Natural killer cell (primary cell): ENCODE measurements around the gene SLC9B1. TPM values are rescaled to one million over a fixed set of nuclear protein-coding genes. Genes with fewer than 3 reads are reported as not detected.
"Not testable (repeated sequence)": the region's sequence is repeated elsewhere in the genome, so short reads cannot be mapped to it uniquely, and the experiment has no call there.

Source experiments
- ATAC-seq, 3 donors: fragments of 150-1000 bp in 2 of 3; fragments of 200-7000 bp in 1 of 3; cut with Tn5 transposase; 1 replicate in 1 of 3; 2 replicates in 2 of 3; pipeline ENCODE4 v1.10.0; 2021; ENCODE audit warnings: mild to moderate bottlenecking in 2 of 3, moderate library complexity in 2 of 3
- DNase-seq, 2 donors: peaks; one replicate each; pipeline versions ENCODE4 v3.0.0 to v3.0.0-alpha.2; 2013 to 2021; ENCODE audit warnings: mixed read lengths in 1 of 2
- H3K27ac ChIP-seq: one replicate; pipeline ENCODE4 v1.5.1; 2013; ENCODE audit warnings: mild to moderate bottlenecking, low read length
- H3K27me3 ChIP-seq: one replicate; pipeline ENCODE4 v1.6.1; 2013; ENCODE audit warnings: low read length; ENCODE audit not compliant: control insufficient read depth, insufficient read depth
- H3K36me3 ChIP-seq: one replicate; pipeline ENCODE4 v1.6.1; 2013; ENCODE audit warnings: low read length; ENCODE audit not compliant: control insufficient read depth, insufficient read depth
- H3K4me1 ChIP-seq: one replicate; pipeline ENCODE4 v1.6.1; 2013; ENCODE audit warnings: low read length; ENCODE audit not compliant: control insufficient read depth, insufficient read depth
- H3K4me3 ChIP-seq: one replicate; pipeline ENCODE4 v1.5.1; 2013; ENCODE audit warnings: low read length
- H3K9me3 ChIP-seq: one replicate; pipeline ENCODE4 v1.6.1; 2013; ENCODE audit warnings: low read length; ENCODE audit not compliant: control insufficient read depth, insufficient read depth
- H3K27ac Mint-ChIP-seq, 2 donors: one replicate each; pipeline ENCODE4 v1.8.0; 2022; ENCODE audit warnings: mild to moderate bottlenecking in 2 of 2, mixed read lengths in 2 of 2, moderate library complexity in 1 of 2
- H3K27me3 Mint-ChIP-seq, 2 donors: one replicate each; pipeline ENCODE4 v1.8.0; 2022; ENCODE audit warnings: low read depth in 2 of 2, mixed read lengths in 2 of 2
- H3K36me3 Mint-ChIP-seq: one replicate; pipeline ENCODE4 v1.8.0; 2022; ENCODE audit warnings: mixed read lengths
- H3K4me1 Mint-ChIP-seq, 2 donors: one replicate each; pipeline ENCODE4 v1.8.0; 2022; ENCODE audit warnings: mixed read lengths in 2 of 2
- H3K4me3 Mint-ChIP-seq: one replicate; pipeline ENCODE4 v1.8.0; 2022; ENCODE audit warnings: mild to moderate bottlenecking, moderate library complexity, mixed read lengths
- H3K9me3 Mint-ChIP-seq, 2 donors: one replicate each; pipeline ENCODE4 v1.8.0; 2022; ENCODE audit warnings: mixed read lengths in 2 of 2
- WGBS: methylation state at CpG from one replicate; pipeline ENCODE4 v1.1.7; 2013; ENCODE audit warnings: missing lambda C conversion rate; ENCODE audit not compliant: insufficient coverage; 5-methylcytosine and 5-hydroxymethylcytosine counted together
- intact Hi-C: fragments of 100-400 bp; cut with micrococcal nuclease; formaldehyde crosslinking; loops from one replicate; pipeline ENCODE4 v1.14.2; 2022
- total RNA-seq, 4 donors: library from RNA; stranded (reverse); fragments of 120-200 nt in 1 of 4; gene quantifications; one replicate each; pipeline versions ENCODE4 v1.2.3 to v1.2.4, GENCODE V29; 2013 to 2022
- TF ChIP-seq, protein P1 (sequence below): fragments of 200-600 bp; IDR thresholded peaks from one replicate; pipeline ENCODE4 v1.8.0; 2022; ENCODE audit warnings: antibody characterized with exemption

Gene SLC9B1
- total RNA-seq, 3 donors from 2014 or later (not counting 1 experiment from before 2014, with no cell fraction given), result 2.1 to 4.0 (median 2.5) TPM

DNA sequence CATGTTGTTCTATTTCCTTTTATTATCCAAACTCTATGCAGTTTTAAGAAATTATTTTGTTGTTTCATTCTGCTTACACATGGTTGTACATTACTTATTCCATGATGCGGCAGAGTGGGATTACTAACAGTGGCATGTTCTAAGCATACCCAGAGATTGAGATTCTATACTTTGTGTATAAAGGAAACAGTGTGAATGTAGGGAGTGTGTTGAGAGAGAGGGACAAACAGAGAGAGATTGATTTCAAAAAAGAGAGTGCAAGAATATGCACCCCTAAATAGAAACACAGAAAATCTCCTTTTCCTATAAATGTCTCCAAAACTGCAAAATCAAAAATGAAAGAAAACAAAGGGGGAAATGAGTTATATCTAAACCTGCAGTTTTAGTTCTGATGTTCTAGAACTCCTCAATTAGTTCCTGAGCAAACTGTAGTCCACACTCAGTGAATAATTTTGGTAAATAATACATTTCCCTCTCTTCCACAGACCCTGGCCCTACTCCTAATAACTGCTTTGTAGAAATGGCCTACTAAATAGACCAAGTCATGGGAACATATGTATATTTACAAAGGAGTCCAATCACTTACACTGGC is 31.0 kb downstream of the SLC9B1 start:
- Histone ChIP-seq H3K27ac (no peak overlapping the region), H3K4me3 (no peak overlapping the region), H3K27me3 (no peaks in the 10 kb centered on the region), H3K36me3 (no peaks in the 10 kb centered on the region), H3K9me3 (no peaks in the 10 kb centered on the region), H3K4me1 (no peaks in the 10 kb centered on the region)
- WGBS, result 100% methylated on average over 1 of the region's 1 CpG
- Mint-ChIP-seq H3K4me3 (no peak overlapping the region), H3K27me3 (no peaks in the 10 kb centered on the region), H3K9me3 (no peaks in the 10 kb centered on the region), H3K27ac (no peak overlapping the region), H3K36me3 (peaks cover 9% of the 10 kb centered on the region), H3K4me1 (no peaks in the 10 kb centered on the region)
- intact Hi-C loops, result no loop called here
- TF ChIP-seq, protein P1, sequence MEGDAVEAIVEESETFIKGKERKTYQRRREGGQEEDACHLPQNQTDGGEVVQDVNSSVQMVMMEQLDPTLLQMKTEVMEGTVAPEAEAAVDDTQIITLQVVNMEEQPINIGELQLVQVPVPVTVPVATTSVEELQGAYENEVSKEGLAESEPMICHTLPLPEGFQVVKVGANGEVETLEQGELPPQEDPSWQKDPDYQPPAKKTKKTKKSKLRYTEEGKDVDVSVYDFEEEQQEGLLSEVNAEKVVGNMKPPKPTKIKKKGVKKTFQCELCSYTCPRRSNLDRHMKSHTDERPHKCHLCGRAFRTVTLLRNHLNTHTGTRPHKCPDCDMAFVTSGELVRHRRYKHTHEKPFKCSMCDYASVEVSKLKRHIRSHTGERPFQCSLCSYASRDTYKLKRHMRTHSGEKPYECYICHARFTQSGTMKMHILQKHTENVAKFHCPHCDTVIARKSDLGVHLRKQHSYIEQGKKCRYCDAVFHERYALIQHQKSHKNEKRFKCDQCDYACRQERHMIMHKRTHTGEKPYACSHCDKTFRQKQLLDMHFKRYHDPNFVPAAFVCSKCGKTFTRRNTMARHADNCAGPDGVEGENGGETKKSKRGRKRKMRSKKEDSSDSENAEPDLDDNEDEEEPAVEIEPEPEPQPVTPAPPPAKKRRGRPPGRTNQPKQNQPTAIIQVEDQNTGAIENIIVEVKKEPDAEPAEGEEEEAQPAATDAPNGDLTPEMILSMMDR, result no peak
- ATAC-seq (no peak), DNase-seq (no peak)

- Mint-ChIP-seq H3K27ac (no peak overlapping the region), H3K27me3 (no peaks in the 10 kb centered on the region), H3K4me3 (no peak overlapping the region), H3K4me1 (no peaks in the 10 kb centered on the region), H3K9me3 (peaks cover 2 to 3% of the 10 kb centered on the region in 2 donors), H3K36me3 (peaks cover under 1% of the 10 kb centered on the region)
- H3K36me3 ChIP-seq, result no peaks in the 10 kb centered on the region
- TF ChIP-seq, protein P1, result no peak
- H3K9me3 ChIP-seq, result no peaks in the 10 kb centered on the region
- no peaks in the 10 kb centered on the region for H3K4me1 ChIP-seq
- WGBS, result 95% methylated on average over 2 of the region's 2 CpGs
- ATAC-seq (no peak), DNase-seq (no peak)
- H3K27ac ChIP-seq, result no peak overlapping the region
- no peak overlapping the region for H3K4me3 ChIP-seq
- no peaks in the 10 kb centered on the region for H3K27me3 ChIP-seq
- intact Hi-C loops, result no loop called here
Measured at GRCh38 chr4:102981005-102981404, 38.5 kb downstream of the SLC9B1 start.

DNA sequence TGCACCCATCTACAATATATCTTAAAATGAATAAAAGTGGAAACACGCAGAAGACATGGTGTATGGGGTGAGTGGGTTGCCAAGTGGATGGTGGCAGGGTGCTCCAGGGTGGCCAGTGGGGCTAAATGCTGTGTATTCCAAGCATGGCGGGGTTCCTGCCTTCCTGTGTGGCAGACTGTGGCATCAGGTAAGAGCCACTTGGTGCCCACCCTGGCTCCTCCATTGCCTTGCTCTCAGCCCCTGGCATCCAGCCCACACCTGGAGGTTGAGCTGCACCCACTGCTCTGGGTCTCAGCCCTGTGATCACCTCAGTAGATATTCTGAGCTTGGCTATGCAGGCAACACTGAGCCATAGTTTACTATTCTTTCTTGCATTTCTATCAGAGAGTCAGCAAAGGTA is 57.7 kb downstream of the SLC9B1 start:
- WGBS, result 88% methylated on average over 2 of the region's 2 CpGs
- H3K27me3 Mint-ChIP-seq, H3K36me3 Mint-ChIP-seq, H3K9me3 ChIP-seq, H3K4me1 Mint-ChIP-seq, H3K27me3 ChIP-seq, H3K4me3 Mint-ChIP-seq, H3K27ac Mint-ChIP-seq, H3K9me3 Mint-ChIP-seq, H3K4me1 ChIP-seq, DNase-seq, ATAC-seq, H3K36me3 ChIP-seq, H3K4me3 ChIP-seq, intact Hi-C loops, H3K27ac ChIP-seq: not testable (repeated sequence)

DNA sequence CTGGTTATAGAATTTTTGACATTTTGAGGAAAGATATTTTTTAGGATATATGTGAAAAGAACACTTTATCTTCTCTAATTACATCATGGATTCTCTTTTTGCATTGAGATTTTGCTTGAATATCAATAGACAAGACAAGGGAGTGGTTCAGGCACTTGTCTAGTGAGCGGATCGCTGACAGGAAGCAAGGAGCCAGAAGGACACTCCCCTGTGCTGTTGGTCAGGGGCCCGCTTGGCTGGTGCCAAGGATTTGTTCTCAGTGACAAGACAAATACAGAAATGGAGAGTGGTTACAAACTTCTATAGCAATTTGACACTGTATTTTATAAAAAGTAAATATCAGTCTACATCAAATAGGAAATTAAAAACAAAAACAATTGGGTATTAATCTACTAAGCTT is 60.0 kb downstream of the SLC9B1 start:
- Mint-ChIP-seq H3K9me3 (peaks cover 0 to 4% of the 10 kb centered on the region in 2 donors), H3K27me3 (no peaks in the 10 kb centered on the region), H3K4me3 (no peak overlapping the region), H3K4me1 (no peaks in the 10 kb centered on the region), H3K27ac (no peak overlapping the region), H3K36me3 (no peaks in the 10 kb centered on the region)
- DNase-seq, result no peak
- Histone ChIP-seq H3K9me3 (no peaks in the 10 kb centered on the region), H3K27me3 (no peaks in the 10 kb centered on the region), H3K36me3 (no peaks in the 10 kb centered on the region), H3K4me3 (no peak overlapping the region), H3K4me1 (no peaks in the 10 kb centered on the region), H3K27ac (no peak overlapping the region)
- TF ChIP-seq, protein P1, result no peak
- no peak for ATAC-seq
- WGBS, result 90% methylated on average over 2 of the region's 3 CpGs
- intact Hi-C loops, result no loop called here
